OCI-LY1 (cell line): ENCODE data around the gene PPP1R14C.

Source experiments
- H2AFZ ChIP-seq: fragments of 200-600 bp; sonication (generic), shearing (Covaris generic); 2 replicates; pipeline ENCODE4 v1.6.0; 2014; ENCODE audit warnings: antibody characterized with exemption, mild to moderate bottlenecking, low read length
- H3F3A ChIP-seq: fragments of 200-600 bp; sonication (generic), shearing (Covaris generic); 2 replicates; pipeline ENCODE4 v1.6.0; 2014; ENCODE audit warnings: mild to moderate bottlenecking, antibody characterized with exemption, low read length, moderate library complexity; ENCODE audit not compliant: insufficient read depth
- H3K27ac ChIP-seq: fragments of 200-600 bp; sonication (generic); 2 replicates; pipeline ENCODE4 v1.5.1; 2014; ENCODE audit warnings: low read length, mixed run types, mild to moderate bottlenecking, low read depth; ENCODE audit not compliant: poor library complexity, severe bottlenecking
- H3K27me3 ChIP-seq: fragments of 200-600 bp; sonication (generic); 2 replicates; pipeline ENCODE4 v1.6.0; 2014; ENCODE audit warnings: antibody characterized with exemption, mild to moderate bottlenecking, low read length, moderate library complexity; ENCODE audit not compliant: insufficient read depth
- H3K36me3 ChIP-seq: fragments of 200-600 bp; sonication (generic); 2 replicates; pipeline ENCODE4 v1.6.1; 2014; ENCODE audit warnings: mild to moderate bottlenecking, antibody characterized with exemption, low read length, moderate library complexity, mixed read lengths; ENCODE audit not compliant: insufficient read depth
- H3K4me1 ChIP-seq: fragments of 200-600 bp; sonication (generic); 2 replicates; pipeline ENCODE4 v1.5.1; 2014; ENCODE audit warnings: mild to moderate bottlenecking, low read length, moderate library complexity; ENCODE audit not compliant: insufficient read depth, severe bottlenecking
- H3K4me2 ChIP-seq: fragments of 200-600 bp; sonication (generic), shearing (Covaris generic); 2 replicates; pipeline ENCODE4 v1.6.1; 2014; ENCODE audit warnings: low read length
- H3K4me3 ChIP-seq: fragments of 200-600 bp; sonication (generic); 2 replicates; pipeline ENCODE4 v1.5.1; 2014; ENCODE audit warnings: low read length, low read depth, mild to moderate bottlenecking, mixed read lengths; ENCODE audit not compliant: poor library complexity, severe bottlenecking
- H3K79me2 ChIP-seq: fragments of 200-600 bp; shearing (Covaris generic); 2 replicates; pipeline ENCODE4 v1.6.1; 2016; ENCODE audit warnings: mixed run types, low read length, mixed read lengths; ENCODE audit not compliant: insufficient read depth
- H3K9ac ChIP-seq: fragments of 200-600 bp; sonication (generic), shearing (Covaris generic); 2 replicates; pipeline ENCODE4 v1.6.1; 2014; ENCODE audit warnings: mild to moderate bottlenecking, low read length, mixed read lengths
- H3K9me2 ChIP-seq: fragments of 200-600 bp; sonication (generic), shearing (Covaris generic); 2 replicates; pipeline ENCODE4 v1.6.1; 2014; ENCODE audit warnings: low read depth, mild to moderate bottlenecking, low read length, mixed read lengths
- H3K9me3 ChIP-seq: fragments of 200-600 bp; shearing (Covaris generic); 2 replicates; pipeline ENCODE4 v1.6.1; 2014; ENCODE audit warnings: low read length, mixed read lengths
- H4K20me1 ChIP-seq: fragments of 200-600 bp; sonication (generic), shearing (Covaris generic); 2 replicates; pipeline ENCODE4 v1.6.0; 2016; ENCODE audit warnings: mild to moderate bottlenecking, low read length; ENCODE audit not compliant: insufficient read depth
- EZH2 ChIP-seq: fragments of 200-600 bp; sonication (generic), shearing (Covaris generic); IDR thresholded peaks from 2 replicates; pipeline ENCODE4 v1.8.0; 2017; ENCODE audit warnings: borderline replicate concordance, mixed run types, mild to moderate bottlenecking, antibody characterized with exemption, low read length, moderate library complexity, mixed read lengths
- TF ChIP-seq, protein P1 (sequence below): fragments of 200-600 bp; sonication (generic), shearing (Covaris generic); IDR thresholded peaks from 2 replicates; pipeline ENCODE4 v1.5.1; 2017; ENCODE audit warnings: mild to moderate bottlenecking, antibody characterized with exemption, low read length, moderate library complexity, mixed read lengths

The PPP1R14C gene

DNA sequence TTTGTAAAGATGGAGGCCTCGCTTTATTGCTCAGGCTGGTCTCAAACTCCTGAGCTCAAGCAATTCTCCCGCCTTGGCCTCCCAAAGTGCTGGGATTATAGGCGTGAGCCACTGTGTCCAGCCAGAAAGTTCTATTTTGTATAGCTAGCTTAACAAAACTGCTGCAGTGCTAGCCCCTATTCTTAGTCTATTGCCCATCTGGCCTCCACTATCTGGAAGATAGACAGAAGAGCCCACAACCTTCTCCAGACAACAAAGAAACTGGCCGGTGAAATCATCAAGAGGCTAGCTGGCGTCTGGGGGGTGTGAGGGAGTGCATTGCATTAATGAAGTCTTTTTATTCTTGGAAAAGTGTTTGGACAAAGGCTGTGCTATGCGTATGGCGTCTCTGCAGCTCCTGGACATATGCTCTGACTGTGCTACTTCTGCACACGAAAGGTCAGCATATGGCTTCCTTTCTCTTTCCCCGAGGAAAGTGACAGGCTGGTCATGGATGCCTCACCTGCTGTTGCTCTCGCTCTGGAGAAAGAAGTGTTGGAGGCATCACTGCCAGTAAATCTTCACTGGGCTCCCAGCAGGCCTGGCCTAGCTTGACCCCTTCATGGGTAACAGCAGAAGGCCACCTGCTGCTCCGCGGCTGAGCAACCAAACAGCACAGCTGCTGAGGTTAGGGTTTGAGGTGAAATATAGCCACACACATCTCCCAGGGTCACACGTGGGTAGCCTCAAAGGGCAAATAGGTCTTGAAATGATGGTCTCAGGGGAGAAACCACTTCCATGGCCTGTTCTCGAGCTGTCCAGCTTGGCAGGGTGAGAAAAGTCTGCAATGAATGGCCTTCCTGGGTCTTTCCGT is 130.8 kb downstream of the PPP1R14C start:
- H3K79me2 ChIP-seq: no peaks in the 10 kb centered on the region
- H3K4me3 ChIP-seq: no peak overlapping the region
- H3F3A ChIP-seq: no peaks in the 10 kb centered on the region
- no peak overlapping the region for H3K4me2 ChIP-seq
- no peaks in the 10 kb centered on the region for H3K9me2 ChIP-seq
- H3K9me3 ChIP-seq: no peaks in the 10 kb centered on the region
- H3K4me1 ChIP-seq: no peaks in the 10 kb centered on the region
- H3K27me3 ChIP-seq: peaks cover 2% of the 10 kb centered on the region; the same call in 1 of the 2 replicates
- TF ChIP-seq, protein P1, sequence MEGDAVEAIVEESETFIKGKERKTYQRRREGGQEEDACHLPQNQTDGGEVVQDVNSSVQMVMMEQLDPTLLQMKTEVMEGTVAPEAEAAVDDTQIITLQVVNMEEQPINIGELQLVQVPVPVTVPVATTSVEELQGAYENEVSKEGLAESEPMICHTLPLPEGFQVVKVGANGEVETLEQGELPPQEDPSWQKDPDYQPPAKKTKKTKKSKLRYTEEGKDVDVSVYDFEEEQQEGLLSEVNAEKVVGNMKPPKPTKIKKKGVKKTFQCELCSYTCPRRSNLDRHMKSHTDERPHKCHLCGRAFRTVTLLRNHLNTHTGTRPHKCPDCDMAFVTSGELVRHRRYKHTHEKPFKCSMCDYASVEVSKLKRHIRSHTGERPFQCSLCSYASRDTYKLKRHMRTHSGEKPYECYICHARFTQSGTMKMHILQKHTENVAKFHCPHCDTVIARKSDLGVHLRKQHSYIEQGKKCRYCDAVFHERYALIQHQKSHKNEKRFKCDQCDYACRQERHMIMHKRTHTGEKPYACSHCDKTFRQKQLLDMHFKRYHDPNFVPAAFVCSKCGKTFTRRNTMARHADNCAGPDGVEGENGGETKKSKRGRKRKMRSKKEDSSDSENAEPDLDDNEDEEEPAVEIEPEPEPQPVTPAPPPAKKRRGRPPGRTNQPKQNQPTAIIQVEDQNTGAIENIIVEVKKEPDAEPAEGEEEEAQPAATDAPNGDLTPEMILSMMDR: no peak
- no peak for TF ChIP-seq EZH2
- no peaks in the 10 kb centered on the region for H4K20me1 ChIP-seq
- H2AFZ ChIP-seq: no peak overlapping the region
- no peaks in the 10 kb centered on the region for H3K36me3 ChIP-seq
- no peak overlapping the region for H3K9ac ChIP-seq
- H3K27ac ChIP-seq: no peak overlapping the region

DNA sequence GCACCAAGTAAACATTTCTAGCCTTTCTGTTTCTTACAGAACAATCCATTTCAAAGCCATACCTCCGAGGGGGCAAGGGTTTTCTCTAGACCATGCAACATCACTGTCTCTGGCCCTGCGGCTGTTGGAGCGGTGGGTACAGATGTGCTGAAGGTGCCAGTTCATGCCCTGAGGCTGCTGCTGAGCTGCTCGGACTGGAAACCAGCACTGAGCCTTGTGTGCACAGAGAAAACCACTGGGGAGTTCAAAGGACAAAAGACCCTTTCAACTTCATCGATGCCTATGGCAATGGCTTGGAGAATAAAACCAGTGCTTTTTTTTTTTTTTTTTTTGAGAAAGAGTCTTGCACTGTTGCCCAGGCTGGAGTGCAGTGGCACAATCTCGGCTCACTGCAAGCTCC is 132.6 kb downstream of the PPP1R14C start:
- Histone ChIP-seq H3K4me2 (no peak overlapping the region), H3F3A (no peaks in the 10 kb centered on the region), H3K4me3 (no peak overlapping the region), H4K20me1 (no peaks in the 10 kb centered on the region), H2AFZ (no peak overlapping the region), H3K27me3 (peaks cover 5% of the 10 kb centered on the region), H3K9me2 (no peaks in the 10 kb centered on the region), H3K9ac (no peak overlapping the region), H3K36me3 (no peaks in the 10 kb centered on the region), H3K4me1 (no peaks in the 10 kb centered on the region), H3K79me2 (no peaks in the 10 kb centered on the region), H3K9me3 (no peaks in the 10 kb centered on the region), H3K27ac (no peak overlapping the region)
- TF ChIP-seq EZH2: no peak
- TF ChIP-seq, protein P1: no peak

GRCh38 chr6:150276168-150276936 is 133.5 kb downstream of the PPP1R14C start:
- Histone ChIP-seq H3K4me2 (no peak overlapping the region), H3F3A (no peaks in the 10 kb centered on the region), H3K4me1 (no peaks in the 10 kb centered on the region), H3K79me2 (no peaks in the 10 kb centered on the region), H4K20me1 (no peaks in the 10 kb centered on the region), H3K9me3 (no peaks in the 10 kb centered on the region), H3K4me3 (no peak overlapping the region), H3K9me2 (no peaks in the 10 kb centered on the region), H3K27me3 (peaks cover 5% of the 10 kb centered on the region), H3K36me3 (no peaks in the 10 kb centered on the region), H2AFZ (no peak overlapping the region), H3K27ac (no peak overlapping the region), H3K9ac (no peak overlapping the region)
- TF ChIP-seq, protein P1: no peak
- TF ChIP-seq EZH2: no peak
